ENCODE data around the gene MAPK8IP1.

The MAPK8IP1 gene

GRCh38 chr11:45936511-45937054 lies 51.1 kb downstream of the MAPK8IP1 start:
- no peaks in the 10 kb centered on the region for H3K4me1 ChIP-seq (ENCODE audit: control insufficient read depth, insufficient read depth, low read length)
- no peaks in the 10 kb centered on the region for H3K27me3 ChIP-seq (ENCODE audit: control insufficient read depth, insufficient read depth, low read length)
- H3K36me3 ChIP-seq (ENCODE audit: control insufficient read depth, insufficient read depth, low read length) = peaks cover 26% of the 10 kb centered on the region
- H3K9ac ChIP-seq (ENCODE audit: low read length) = no peak overlapping the region
- H3K27ac ChIP-seq (ENCODE audit: low read depth, low read length) = no peak overlapping the region
- H3K4me3 ChIP-seq (ENCODE audit: low read length) = no peak overlapping the region

GRCh38 chr11:45937916-45938315 lies 52.5 kb downstream of the MAPK8IP1 start:
- no peak overlapping the region for H3K9ac ChIP-seq (ENCODE audit: low read length)
- no peaks in the 10 kb centered on the region for H3K4me1 ChIP-seq (ENCODE audit: control insufficient read depth, insufficient read depth, low read length)
- peaks cover 23% of the 10 kb centered on the region for H3K36me3 ChIP-seq (ENCODE audit: control insufficient read depth, insufficient read depth, low read length)
- no peak overlapping the region for H3K4me3 ChIP-seq (ENCODE audit: low read length)
- H3K27ac ChIP-seq (ENCODE audit: low read depth, low read length) = no peak overlapping the region
- no peaks in the 10 kb centered on the region for H3K27me3 ChIP-seq (ENCODE audit: control insufficient read depth, insufficient read depth, low read length)

- Histone ChIP-seq H3K36me3 (ENCODE audit: control insufficient read depth, insufficient read depth, low read length) (peaks cover 6% of the 10 kb centered on the region), H3K27ac (ENCODE audit: low read depth, low read length) (no peak overlapping the region), H3K4me3 (ENCODE audit: low read length) (no peak overlapping the region), H3K27me3 (ENCODE audit: control insufficient read depth, insufficient read depth, low read length) (no peaks in the 10 kb centered on the region), H3K9ac (ENCODE audit: low read length) (no peak overlapping the region), H3K4me1 (ENCODE audit: control insufficient read depth, insufficient read depth, low read length) (no peaks in the 10 kb centered on the region)
These were observed 54.4 kb downstream of the MAPK8IP1 start for GRCh38 chr11:45939836-45940235.

GRCh38 chr11:45941285-45941684 lies 55.8 kb downstream of the MAPK8IP1 start:
- no peak overlapping the region for H3K27ac ChIP-seq (ENCODE audit: low read depth, low read length)
- no peaks in the 10 kb centered on the region for H3K27me3 ChIP-seq (ENCODE audit: control insufficient read depth, insufficient read depth, low read length)
- no peak overlapping the region for H3K4me3 ChIP-seq (ENCODE audit: low read length)
- peaks cover 2% of the 10 kb centered on the region for H3K4me1 ChIP-seq (ENCODE audit: control insufficient read depth, insufficient read depth, low read length)
- peaks cover 7% of the 10 kb centered on the region for H3K36me3 ChIP-seq (ENCODE audit: control insufficient read depth, insufficient read depth, low read length)
- no peak overlapping the region for H3K9ac ChIP-seq (ENCODE audit: low read length)

GRCh38 chr11:45942381-45942780 lies 56.9 kb downstream of the MAPK8IP1 start:
- Histone ChIP-seq H3K36me3 (ENCODE audit: control insufficient read depth, insufficient read depth, low read length) (peaks cover 10% of the 10 kb centered on the region), H3K9ac (ENCODE audit: low read length) (no peak overlapping the region), H3K4me3 (ENCODE audit: low read length) (no peak overlapping the region), H3K27ac (ENCODE audit: low read depth, low read length) (no peak overlapping the region), H3K4me1 (ENCODE audit: control insufficient read depth, insufficient read depth, low read length) (peaks cover 2% of the 10 kb centered on the region), H3K27me3 (ENCODE audit: control insufficient read depth, insufficient read depth, low read length) (no peaks in the 10 kb centered on the region)

- H3K27ac ChIP-seq (ENCODE audit: low read depth, low read length) = no peak overlapping the region
- H3K36me3 ChIP-seq (ENCODE audit: control insufficient read depth, insufficient read depth, low read length) = peaks cover 19% of the 10 kb centered on the region
These were observed 60.0 kb downstream of the MAPK8IP1 start for GRCh38 chr11:45945397-45945999.

GRCh38 chr11:45947885-45948284 lies 62.4 kb downstream of the MAPK8IP1 start:
- no peak overlapping the region for H3K9ac ChIP-seq (ENCODE audit: low read length)
- H3K27me3 ChIP-seq (ENCODE audit: control insufficient read depth, insufficient read depth, low read length) = no peaks in the 10 kb centered on the region
- H3K27ac ChIP-seq (ENCODE audit: low read depth, low read length) = no peak overlapping the region
- H3K36me3 ChIP-seq (ENCODE audit: control insufficient read depth, insufficient read depth, low read length) = peaks cover 19% of the 10 kb centered on the region
- no peak overlapping the region for H3K4me3 ChIP-seq (ENCODE audit: low read length)
- H3K4me1 ChIP-seq (ENCODE audit: control insufficient read depth, insufficient read depth, low read length) = peaks cover 2% of the 10 kb centered on the region

More at GRCh38 chr11:45945397-45945999, 60.0 kb downstream of the MAPK8IP1 start:
- Histone ChIP-seq H3K4me3 (ENCODE audit: low read length) (no peak overlapping the region), H3K9ac (ENCODE audit: low read length) (no peak overlapping the region), H3K4me1 (ENCODE audit: control insufficient read depth, insufficient read depth, low read length) (peaks cover 2% of the 10 kb centered on the region), H3K27me3 (ENCODE audit: control insufficient read depth, insufficient read depth, low read length) (no peaks in the 10 kb centered on the region)

- no peak overlapping the region for H3K9ac ChIP-seq (ENCODE audit: low read length)
- H3K4me3 ChIP-seq (ENCODE audit: low read length) = no peak overlapping the region
- peaks cover 19% of the 10 kb centered on the region for H3K36me3 ChIP-seq (ENCODE audit: control insufficient read depth, insufficient read depth, low read length)
- H3K27me3 ChIP-seq (ENCODE audit: control insufficient read depth, insufficient read depth, low read length) = no peaks in the 10 kb centered on the region
- H3K27ac ChIP-seq (ENCODE audit: low read depth, low read length) = no peak overlapping the region
- peaks cover 2% of the 10 kb centered on the region for H3K4me1 ChIP-seq (ENCODE audit: control insufficient read depth, insufficient read depth, low read length)
These were observed 62.9 kb downstream of the MAPK8IP1 start for GRCh38 chr11:45948356-45948755.

- peaks cover 19% of the 10 kb centered on the region for H3K36me3 ChIP-seq (ENCODE audit: control insufficient read depth, insufficient read depth, low read length)
- no peak overlapping the region for H3K9ac ChIP-seq (ENCODE audit: low read length)
- H3K27me3 ChIP-seq (ENCODE audit: control insufficient read depth, insufficient read depth, low read length) = no peaks in the 10 kb centered on the region
- no peak overlapping the region for H3K27ac ChIP-seq (ENCODE audit: low read depth, low read length)
- H3K4me1 ChIP-seq (ENCODE audit: control insufficient read depth, insufficient read depth, low read length) = peaks cover 2% of the 10 kb centered on the region
- no peak overlapping the region for H3K4me3 ChIP-seq (ENCODE audit: low read length)
These were observed 64.5 kb downstream of the MAPK8IP1 start for GRCh38 chr11:45949992-45950407.
